ENCODE results near the gene SLC4A1.

SLC4A1 gene

GRCh38 chr17:44254361-44255095 is 13.4 kb downstream of the SLC4A1 start:
- H3K9ac ChIP-seq (ENCODE audit: low read depth, low read length): no peak overlapping the region

GRCh38 chr17:44253006-44253405 is 14.9 kb downstream of the SLC4A1 start:
- ATAC-seq (ENCODE audit: insufficient read depth, low read depth) (no peak), DNase-seq (no peak)
- TF ChIP-seq CTCF (IDR thresholded peaks at IDR 0.05; ENCODE audit: borderline replicate concordance, extremely low read depth, low read length, poor library complexity, severe bottlenecking) (no peak), EZH2 (IDR thresholded peaks at IDR 0.05; ENCODE audit: borderline replicate concordance, low read depth, low read length, severe bottlenecking) (no peak)
- H3K79me2 ChIP-seq (ENCODE audit: insufficient read depth, low read length): no peaks in the 10 kb centered on the region
- H4K20me1 ChIP-seq (ENCODE audit: insufficient read depth, low read length): 0 out of 2 replicates have a peak, but pooled peaks cover 3% of the 10 kb centered on the region
- no peaks in the 10 kb centered on the region for H3K36me3 ChIP-seq (ENCODE audit: insufficient read depth, low read length)
- no peak overlapping the region for H3K4me3 ChIP-seq (ENCODE audit: low read depth in 1 of 2, low read length in 2 of 2)
- no peaks in the 10 kb centered on the region for H3K4me1 ChIP-seq (ENCODE audit: insufficient read depth, low read length)
- H3K4me2 ChIP-seq (ENCODE audit: insufficient read depth, low read length): no peak overlapping the region
- H3K9ac ChIP-seq (ENCODE audit: low read depth, low read length): no peak overlapping the region
- H2AFZ ChIP-seq (ENCODE audit: low read depth, low read length): no peak overlapping the region
- no peaks in the 10 kb centered on the region for H3K27me3 ChIP-seq (ENCODE audit: insufficient read depth, low read length, poor library complexity)
- no peak overlapping the region for H3K27ac ChIP-seq (ENCODE audit: low read length)
- H3K9me3 ChIP-seq (ENCODE audit: insufficient read depth, low read length, severe bottlenecking): no peaks in the 10 kb centered on the region

More at GRCh38 chr17:44254361-44255095, 13.4 kb downstream of the SLC4A1 start:
- H4K20me1 ChIP-seq (ENCODE audit: insufficient read depth, low read length): 0 out of 2 replicates have a peak, but pooled peaks cover 3% of the 10 kb centered on the region
- H3K36me3 ChIP-seq (ENCODE audit: insufficient read depth, low read length): no peaks in the 10 kb centered on the region
- H3K79me2 ChIP-seq (ENCODE audit: insufficient read depth, low read length): no peaks in the 10 kb centered on the region
- no peaks in the 10 kb centered on the region for H3K4me1 ChIP-seq (ENCODE audit: insufficient read depth, low read length)
- no peak for DNase-seq
- H3K4me2 ChIP-seq (ENCODE audit: insufficient read depth, low read length): no peak overlapping the region
- no peak for ATAC-seq (ENCODE audit: insufficient read depth, low read depth)
- H3K9me3 ChIP-seq (ENCODE audit: insufficient read depth, low read length, severe bottlenecking): no peaks in the 10 kb centered on the region
- no peak overlapping the region for H3K4me3 ChIP-seq (ENCODE audit: low read depth in 1 of 2, low read length in 2 of 2)
- TF ChIP-seq EZH2 (IDR thresholded peaks at IDR 0.05; ENCODE audit: borderline replicate concordance, low read depth, low read length, severe bottlenecking): no peak
- no peak for TF ChIP-seq CTCF (IDR thresholded peaks at IDR 0.05; ENCODE audit: borderline replicate concordance, extremely low read depth, low read length, poor library complexity, severe bottlenecking)
- no peaks in the 10 kb centered on the region for H3K27me3 ChIP-seq (ENCODE audit: insufficient read depth, low read length, poor library complexity)
- no peak overlapping the region for H3K27ac ChIP-seq (ENCODE audit: low read length)
- H2AFZ ChIP-seq (ENCODE audit: low read depth, low read length): no peak overlapping the region

GRCh38 chr17:44251062-44251461 is 16.9 kb downstream of the SLC4A1 start:
- no peak overlapping the region for H3K4me2 ChIP-seq (ENCODE audit: insufficient read depth, low read length)
- no peak for ATAC-seq (ENCODE audit: insufficient read depth, low read depth)

More at GRCh38 chr17:44251062-44251461, 16.9 kb downstream of the SLC4A1 start:
- H3K4me1 ChIP-seq (ENCODE audit: insufficient read depth, low read length): no peaks in the 10 kb centered on the region
- H3K36me3 ChIP-seq (ENCODE audit: insufficient read depth, low read length): no peaks in the 10 kb centered on the region
- H3K27ac ChIP-seq (ENCODE audit: low read length): no peak overlapping the region
- no peaks in the 10 kb centered on the region for H3K79me2 ChIP-seq (ENCODE audit: insufficient read depth, low read length)
- no peaks in the 10 kb centered on the region for H3K9me3 ChIP-seq (ENCODE audit: insufficient read depth, low read length, severe bottlenecking)
- no peak for TF ChIP-seq CTCF (IDR thresholded peaks at IDR 0.05; ENCODE audit: borderline replicate concordance, extremely low read depth, low read length, poor library complexity, severe bottlenecking)
- no peak for TF ChIP-seq EZH2 (IDR thresholded peaks at IDR 0.05; ENCODE audit: borderline replicate concordance, low read depth, low read length, severe bottlenecking)
- no peak for DNase-seq
- 0 out of 2 replicates have a peak, but pooled peaks cover 3% of the 10 kb centered on the region for H4K20me1 ChIP-seq (ENCODE audit: insufficient read depth, low read length)
- no peak overlapping the region for H3K4me3 ChIP-seq (ENCODE audit: low read depth in 1 of 2, low read length in 2 of 2)
- H2AFZ ChIP-seq (ENCODE audit: low read depth, low read length): no peak overlapping the region
- no peak overlapping the region for H3K9ac ChIP-seq (ENCODE audit: low read depth, low read length)
- H3K27me3 ChIP-seq (ENCODE audit: insufficient read depth, low read length, poor library complexity): no peaks in the 10 kb centered on the region

Data from DND-41 (cell line).